DMS153 treated with DMSO at 0.1 percent for 48 hours (cell line): ENCODE results near the gene TTLL4.

ENCODE experiments used
- DNase-seq: peaks from one replicate; lab custom pipeline; 2025; ENCODE audit not compliant: unreplicated experiment; lab: John Stamatoyannopoulos, UW

The TTLL4 gene, protein sequence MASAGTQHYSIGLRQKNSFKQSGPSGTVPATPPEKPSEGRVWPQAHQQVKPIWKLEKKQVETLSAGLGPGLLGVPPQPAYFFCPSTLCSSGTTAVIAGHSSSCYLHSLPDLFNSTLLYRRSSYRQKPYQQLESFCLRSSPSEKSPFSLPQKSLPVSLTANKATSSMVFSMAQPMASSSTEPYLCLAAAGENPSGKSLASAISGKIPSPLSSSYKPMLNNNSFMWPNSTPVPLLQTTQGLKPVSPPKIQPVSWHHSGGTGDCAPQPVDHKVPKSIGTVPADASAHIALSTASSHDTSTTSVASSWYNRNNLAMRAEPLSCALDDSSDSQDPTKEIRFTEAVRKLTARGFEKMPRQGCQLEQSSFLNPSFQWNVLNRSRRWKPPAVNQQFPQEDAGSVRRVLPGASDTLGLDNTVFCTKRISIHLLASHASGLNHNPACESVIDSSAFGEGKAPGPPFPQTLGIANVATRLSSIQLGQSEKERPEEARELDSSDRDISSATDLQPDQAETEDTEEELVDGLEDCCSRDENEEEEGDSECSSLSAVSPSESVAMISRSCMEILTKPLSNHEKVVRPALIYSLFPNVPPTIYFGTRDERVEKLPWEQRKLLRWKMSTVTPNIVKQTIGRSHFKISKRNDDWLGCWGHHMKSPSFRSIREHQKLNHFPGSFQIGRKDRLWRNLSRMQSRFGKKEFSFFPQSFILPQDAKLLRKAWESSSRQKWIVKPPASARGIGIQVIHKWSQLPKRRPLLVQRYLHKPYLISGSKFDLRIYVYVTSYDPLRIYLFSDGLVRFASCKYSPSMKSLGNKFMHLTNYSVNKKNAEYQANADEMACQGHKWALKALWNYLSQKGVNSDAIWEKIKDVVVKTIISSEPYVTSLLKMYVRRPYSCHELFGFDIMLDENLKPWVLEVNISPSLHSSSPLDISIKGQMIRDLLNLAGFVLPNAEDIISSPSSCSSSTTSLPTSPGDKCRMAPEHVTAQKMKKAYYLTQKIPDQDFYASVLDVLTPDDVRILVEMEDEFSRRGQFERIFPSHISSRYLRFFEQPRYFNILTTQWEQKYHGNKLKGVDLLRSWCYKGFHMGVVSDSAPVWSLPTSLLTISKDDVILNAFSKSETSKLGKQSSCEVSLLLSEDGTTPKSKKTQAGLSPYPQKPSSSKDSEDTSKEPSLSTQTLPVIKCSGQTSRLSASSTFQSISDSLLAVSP

DNA sequence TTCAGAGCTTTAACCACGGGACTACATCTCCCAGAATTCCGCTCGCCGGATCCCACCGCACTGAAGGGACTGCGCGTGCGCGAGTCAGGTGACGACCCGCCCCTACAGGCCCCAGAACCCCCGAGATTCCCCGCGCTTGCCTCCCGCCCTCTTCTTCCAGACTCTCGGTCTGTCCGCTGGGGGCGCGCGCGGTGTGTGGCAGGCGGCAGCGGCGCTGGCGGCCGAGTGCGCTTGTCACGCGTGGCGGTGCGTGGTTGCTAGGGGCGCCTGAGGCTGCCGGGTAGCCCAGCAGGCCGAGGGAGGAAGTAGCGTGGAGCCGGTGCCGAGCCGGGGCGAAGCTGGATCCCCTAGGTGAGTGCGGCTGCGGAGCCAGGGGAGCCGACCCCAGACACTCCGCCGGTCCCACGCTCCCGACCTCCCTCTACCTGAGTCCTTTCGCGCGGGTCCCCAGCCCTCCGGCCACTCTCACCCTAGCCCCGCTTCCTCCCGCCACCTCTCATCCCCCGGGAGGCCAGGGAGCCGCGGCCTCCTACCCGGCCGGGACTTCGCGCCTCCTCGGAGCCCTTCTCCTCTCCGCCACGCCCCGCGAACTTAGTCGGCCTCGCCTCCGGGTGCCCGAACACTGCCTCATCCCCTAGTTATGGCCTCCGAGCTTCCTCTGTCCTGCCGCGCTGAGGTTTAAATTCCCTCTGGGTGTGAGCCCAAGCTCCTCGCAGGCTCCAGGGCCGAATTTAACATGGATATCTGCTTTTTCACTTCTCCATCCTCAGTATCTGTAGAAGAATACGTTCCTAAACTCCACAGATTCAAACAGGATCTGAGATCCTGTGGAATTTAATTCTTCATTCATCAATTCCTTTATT is at the start of gene TTLL4:
TSS of gene TTLL4 (plus strand) at position 149 of the 863 bp plus-strand sequence. CDS start 26,842 bp downstream, outside the sequence.
- DNase-seq: peak; percentile 94

DNA sequence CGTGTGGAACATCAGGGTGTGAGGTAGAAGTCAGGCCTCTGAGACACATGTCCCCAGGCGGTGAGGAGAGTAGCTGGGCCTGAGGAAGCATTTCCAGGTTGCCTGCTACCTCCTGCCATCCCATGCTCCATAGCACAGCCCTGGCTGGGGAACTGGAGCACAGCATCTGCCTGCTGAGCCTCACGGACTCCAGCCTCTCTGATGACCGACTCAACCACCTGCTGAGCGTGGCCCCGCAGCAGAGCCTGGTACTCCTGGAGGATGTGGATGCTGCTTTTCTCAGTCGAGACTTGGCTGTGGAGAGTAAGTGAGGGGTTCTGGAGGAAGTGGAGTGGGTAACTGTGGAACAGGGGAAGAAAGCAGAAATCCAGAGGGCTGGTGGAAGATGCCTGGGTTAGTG is 48.3 kb upstream of the TTLL4 start:
- no peak for DNase-seq

DNA sequence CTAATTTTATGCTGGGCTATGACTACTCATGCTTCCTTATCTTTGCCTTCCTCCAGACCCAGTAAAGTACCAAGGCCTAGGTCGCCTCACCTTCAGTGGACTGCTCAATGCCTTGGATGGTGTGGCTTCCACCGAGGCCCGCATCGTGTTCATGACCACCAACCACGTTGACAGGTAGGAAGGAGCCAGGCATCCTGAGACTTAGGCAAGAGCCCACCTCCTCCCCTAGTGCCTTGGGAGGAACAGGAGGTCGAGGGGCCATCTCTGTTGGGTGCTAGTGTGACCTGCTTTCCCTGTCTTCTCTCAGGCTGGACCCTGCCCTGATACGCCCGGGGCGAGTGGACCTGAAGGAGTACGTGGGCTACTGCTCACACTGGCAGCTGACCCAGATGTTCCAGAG is 47.8 kb upstream of the TTLL4 start:
- DNase-seq: no peak

- DNase-seq: no peak
Observed at GRCh38 chr2:218663901-218664300, 46.7 kb upstream of the TTLL4 start.

DNA sequence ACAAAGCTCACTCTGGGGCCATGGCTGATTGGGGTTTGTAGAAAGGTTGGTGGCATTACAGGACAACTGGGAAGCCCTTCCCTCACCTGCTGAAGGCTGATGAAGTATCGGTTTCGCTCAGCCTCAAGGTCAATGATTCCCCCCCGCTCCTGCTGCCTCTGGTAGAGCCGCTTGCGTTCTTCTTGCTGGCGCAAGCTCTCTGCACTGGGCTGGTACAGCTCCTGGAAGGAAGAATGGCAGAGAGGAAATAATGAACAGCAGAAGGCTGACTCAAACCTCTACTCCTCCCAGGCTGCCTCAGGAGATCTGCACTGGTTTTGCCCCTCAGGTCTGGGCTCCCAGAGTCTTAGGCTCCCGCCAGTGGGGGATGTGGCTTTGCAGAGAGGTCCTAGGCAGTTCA is 46.0 kb upstream of the TTLL4 start:
- no peak for DNase-seq

GRCh38 chr2:218671097-218671653 is 39.5 kb upstream of the TTLL4 start:
- no peak for DNase-seq

DNA sequence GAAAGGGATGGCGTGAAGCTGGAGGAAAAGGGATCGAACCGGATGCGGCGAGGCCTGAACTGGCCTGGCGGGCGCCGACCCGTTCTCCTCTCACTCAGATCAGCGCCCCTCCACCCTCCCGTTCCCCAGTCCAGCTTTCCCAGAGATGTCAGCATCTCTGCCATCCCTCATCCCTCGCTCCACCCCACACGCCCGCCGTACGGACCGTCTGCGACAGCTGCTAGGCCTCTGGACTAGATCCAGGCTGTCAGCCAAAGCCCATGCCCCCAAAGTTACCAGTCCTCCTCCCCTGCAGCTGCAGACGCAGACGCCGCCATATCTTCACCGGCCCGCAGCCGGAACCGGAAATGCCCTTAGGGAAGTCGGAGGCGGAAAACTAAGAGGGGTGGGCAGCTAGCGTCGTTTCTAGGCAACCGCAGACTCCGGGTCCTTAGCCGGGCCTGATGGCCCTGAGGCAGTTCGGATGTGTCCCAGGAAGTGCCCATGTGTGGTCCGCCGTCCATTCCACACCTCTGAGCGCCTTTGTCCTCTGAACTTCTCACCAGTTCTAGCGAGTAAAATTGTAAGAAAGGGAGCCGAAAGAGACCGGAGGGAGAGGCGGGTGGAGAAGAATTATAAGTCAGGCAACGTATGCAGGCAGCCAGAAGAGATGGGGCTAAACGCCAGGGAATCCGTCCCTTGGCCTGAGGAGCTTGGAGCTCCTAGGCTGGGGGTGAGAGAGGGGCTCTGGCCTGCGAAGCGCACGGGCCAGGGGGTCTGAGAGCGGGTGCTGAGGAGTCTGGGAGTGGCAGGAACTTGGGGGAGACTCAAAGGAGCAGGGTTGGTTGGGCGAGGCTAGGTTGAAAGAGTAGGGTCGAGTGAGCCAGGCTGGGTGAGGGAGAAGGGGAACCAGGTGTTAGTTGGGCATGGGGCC is 38.7 kb upstream of the TTLL4 start, which contains the start of the genes RNF25 and STK36:
TSS of gene RNF25 (minus strand) at position 349 of the 913 bp plus-strand sequence. CDS start at position 317, 32 bp downstream.
TSS of gene STK36 (plus strand) at position 433 of the 913 bp plus-strand sequence. CDS start 744 bp downstream, outside the sequence.
- DNase-seq: peak; percentile 78

GRCh38 chr2:218679119-218679518 is 31.5 kb upstream of the TTLL4 start:
- no peak for DNase-seq

GRCh38 chr2:218680061-218680460 is 30.6 kb upstream of the TTLL4 start:
- no peak for DNase-seq

DNA sequence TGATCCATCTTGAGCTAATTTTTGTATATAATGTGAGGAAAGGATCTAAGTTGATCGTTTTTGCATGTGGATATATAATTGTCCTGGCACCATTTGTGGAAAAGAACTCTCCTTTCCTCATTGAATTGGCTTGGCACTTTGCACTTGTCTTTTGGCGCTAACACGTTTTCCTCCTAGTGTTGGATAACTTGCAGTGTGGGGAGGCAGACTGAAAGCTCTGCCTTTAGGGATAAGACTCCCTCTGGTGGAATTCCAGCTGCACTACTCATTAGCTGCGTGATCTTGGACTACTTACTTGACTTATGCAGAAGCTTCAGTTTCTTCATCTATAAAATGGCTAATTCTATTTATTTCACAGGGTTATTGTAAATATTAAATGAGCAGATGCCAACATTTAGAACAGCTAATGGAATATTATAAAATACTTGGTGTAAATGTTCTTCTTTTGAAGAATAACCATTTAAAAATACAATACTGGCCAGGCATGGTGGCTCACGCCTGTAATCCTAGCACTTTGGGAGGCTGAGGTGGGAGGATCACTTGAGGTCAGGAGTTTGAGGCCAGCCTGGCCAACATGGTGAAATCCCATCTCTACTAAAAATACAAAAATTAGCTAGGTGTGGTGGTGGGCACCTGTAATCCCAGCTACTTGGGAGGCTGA is 23.1 kb upstream of the TTLL4 start:
- peak; percentile 4 for DNase-seq

DNA sequence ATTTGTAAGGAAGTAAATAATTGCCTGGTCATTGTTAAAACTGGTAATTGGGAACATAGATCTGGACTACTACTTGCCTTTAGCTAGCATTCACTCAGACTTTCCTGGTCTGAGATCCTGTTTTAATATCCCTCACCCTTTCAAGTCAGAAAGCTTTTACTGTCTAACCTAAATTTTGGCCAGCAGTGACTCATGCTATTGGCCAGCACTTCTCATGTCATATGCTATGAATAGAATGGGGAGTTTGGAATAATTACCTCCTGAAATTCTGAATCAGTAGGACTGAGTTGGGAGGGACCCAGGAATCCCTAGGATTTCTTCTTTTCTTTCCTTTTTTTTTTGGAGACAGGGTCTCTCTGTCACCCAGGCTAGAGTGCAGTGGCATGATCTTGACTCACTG is 19.4 kb upstream of the TTLL4 start:
- no peak for DNase-seq

GRCh38 chr2:218694405-218695145 is 16.1 kb upstream of the TTLL4 start:
- no peak for DNase-seq

DNA sequence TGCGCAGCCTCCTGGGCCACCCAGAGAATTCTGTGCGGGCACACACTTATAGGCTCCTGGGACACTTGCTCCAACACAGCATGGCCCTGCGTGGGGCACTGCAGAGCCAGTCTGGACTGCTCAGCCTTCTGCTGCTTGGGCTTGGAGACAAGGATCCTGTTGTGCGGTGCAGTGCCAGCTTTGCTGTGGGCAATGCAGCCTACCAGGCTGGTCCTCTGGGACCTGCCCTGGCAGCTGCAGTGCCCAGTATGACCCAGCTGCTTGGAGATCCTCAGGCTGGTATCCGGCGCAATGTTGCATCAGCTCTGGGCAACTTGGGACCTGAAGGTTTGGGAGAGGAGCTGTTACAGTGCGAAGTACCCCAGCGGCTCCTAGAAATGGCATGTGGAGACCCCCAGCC is 11.8 kb upstream of the TTLL4 start:
- no peak for DNase-seq

DNA sequence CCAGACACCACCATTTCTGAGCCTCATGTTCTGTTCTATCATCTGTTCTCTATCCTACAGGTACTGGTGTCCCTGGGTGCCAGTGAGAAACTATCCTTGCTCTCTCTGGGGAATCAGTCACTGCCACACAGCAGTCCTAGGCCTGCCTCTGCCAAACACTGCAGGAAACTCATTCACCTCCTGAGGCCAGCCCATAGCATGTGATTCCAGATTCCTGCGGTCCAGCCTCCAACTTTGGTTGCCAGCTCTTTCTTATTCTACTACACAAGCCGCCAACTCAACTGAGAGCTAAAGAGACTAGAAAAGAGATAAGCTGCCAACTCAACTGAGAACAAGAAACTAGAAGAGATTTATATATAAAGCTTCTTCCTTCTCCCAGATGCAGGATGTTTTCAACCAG is 8.8 kb upstream of the TTLL4 start:
- DNase-seq: no peak

DNA sequence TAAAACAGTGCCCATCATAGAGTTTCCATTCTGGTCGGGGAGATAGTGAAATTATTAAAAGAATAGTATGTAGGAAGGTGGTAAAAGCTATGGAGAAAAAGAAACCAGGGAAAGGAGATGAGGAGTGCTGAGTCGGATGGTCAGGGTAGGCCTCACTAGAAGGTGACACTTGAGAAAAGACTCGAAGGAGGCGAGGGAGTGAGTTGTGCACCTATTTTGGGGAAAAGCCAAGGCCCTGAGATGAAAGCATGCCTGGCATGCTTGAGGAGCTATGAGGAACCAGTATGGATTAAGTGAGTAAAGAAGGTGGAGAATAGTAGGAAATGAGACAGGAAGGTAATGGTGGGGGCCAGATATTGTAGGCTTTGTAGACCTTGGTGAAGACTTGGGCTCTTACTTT is 7.3 kb upstream of the TTLL4 start:
- DNase-seq: no peak

GRCh38 chr2:218708086-218708485 is 2.5 kb upstream of the TTLL4 start:
- no peak for DNase-seq

- no peak for DNase-seq
Observed at GRCh38 chr2:218709908-218710307, 727 bp upstream of the TTLL4 start.

DNA sequence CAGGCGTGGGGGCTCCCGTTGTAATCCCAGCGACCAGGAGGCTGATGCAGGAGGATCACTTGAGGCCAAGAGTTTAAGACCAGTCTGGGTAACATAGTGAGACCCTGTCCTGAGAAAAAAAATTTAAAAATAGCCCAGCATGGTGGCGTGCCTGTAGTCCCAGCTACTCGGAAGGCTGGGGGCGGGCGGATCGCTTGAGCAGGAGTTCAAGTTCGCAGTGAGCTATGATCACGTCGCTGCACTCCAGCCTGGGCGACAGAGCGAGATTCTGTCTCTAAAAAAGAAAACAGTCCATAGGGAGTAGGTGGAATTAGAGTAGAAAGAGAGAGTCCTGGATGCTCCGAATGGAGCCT is 325 bp upstream of the TTLL4 start:
- DNase-seq: no peak
